KG1 (cell line): ENCODE data around the gene UPB1.
"Not testable (repeated sequence)": the region's sequence is repeated elsewhere in the genome, so short reads cannot be mapped to it uniquely, and the experiment has no call there.

ENCODE experiments used
- DNase-seq: peaks from one replicate; lab custom pipeline; 2025; lab: John Stamatoyannopoulos, UW

The UPB1 gene

GRCh38 chr22:24481641-24482040 lies 13.5 kb upstream of the UPB1 start:
- DNase-seq = no peak

- no peak for DNase-seq
Observed at GRCh38 chr22:24482575-24482974, 12.6 kb upstream of the UPB1 start.

DNA sequence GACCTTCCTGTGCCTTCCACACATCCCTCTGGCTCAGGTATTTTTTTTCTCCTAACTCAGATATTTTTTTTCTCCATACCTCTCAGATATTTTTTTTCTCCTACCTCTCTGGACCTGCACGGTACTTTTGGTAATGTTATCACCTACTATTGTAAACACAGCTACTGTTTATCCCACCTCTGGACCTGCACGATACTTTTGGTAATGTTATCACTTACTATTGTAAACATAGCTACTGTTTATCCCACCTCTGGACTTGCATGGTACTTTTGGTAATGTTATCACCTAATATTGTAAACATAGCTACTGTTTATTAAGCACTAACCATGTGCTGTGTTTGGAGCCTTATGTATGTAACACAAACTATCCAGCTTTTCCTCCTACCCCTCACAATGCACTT lies 12.1 kb upstream of the UPB1 start:
- DNase-seq = no peak

DNA sequence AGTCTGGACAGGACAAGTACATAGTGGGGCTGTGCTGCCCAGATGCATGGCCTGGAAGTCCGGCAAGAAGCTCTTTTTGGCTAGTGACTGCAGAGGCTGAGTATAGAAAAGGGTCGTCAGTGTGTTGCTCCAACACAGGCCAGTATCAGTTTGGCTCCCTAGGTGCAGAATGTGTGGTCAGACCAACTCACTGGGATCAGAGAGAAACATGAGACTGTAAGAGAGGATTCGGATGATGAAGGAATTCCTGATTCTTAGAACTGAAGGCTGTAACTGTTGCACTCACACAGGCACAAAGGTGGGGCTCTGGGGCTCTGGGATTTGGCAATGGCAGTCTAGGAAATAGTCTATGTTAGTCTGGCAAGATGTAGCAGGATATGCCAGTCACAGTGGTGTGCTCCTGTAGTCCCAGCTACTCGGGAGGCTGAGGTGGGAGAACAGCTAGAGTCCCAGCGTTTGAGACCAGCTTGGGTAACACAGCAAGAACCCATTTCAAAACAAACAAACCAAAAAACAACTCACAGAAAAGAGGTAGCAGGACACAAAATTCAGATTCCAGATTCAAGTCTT lies 11.1 kb upstream of the UPB1 start:
- no peak for DNase-seq

DNA sequence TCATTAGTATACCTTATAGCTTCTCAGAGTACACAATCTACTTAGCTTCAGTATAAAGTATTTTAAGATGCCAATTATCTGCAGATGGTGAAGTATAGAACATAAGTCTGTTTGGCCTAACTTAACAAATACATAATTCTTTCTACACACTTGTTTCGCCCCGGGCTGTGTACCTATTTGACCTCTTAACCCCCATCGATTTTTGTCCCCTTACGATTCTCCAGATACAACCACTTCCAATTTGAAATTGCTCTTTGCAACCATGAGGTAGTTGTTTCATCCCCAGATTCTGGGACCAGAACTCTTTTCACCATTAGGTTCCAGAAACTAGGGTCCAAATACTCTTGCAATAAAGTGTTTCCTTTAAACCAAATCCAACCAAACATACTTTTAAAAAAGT lies 10.0 kb upstream of the UPB1 start:
- DNase-seq = no peak

- DNase-seq = no peak
Observed at GRCh38 chr22:24485608-24486007, 9.5 kb upstream of the UPB1 start.

DNA sequence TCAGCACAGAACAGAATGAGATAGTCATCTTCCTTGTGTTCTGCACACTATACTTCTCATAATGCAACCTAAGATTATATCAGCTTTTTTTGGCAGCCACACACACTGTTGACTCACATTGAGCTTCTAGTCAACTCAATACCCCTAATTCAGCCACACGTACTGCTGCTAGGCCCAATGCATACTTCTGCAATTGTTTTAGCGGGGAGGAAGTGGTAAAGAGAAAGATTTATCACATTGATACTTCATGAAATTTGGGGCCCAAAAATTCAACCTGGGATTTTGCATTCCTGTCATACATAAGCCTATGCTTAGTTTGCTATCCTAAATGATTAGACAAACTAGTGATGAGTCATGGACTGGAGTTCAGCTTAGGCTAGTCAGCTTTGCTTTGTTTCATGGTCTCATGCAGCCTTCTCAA lies 8.6 kb upstream of the UPB1 start:
- no peak for DNase-seq

GRCh38 chr22:24489011-24489410 lies 6.1 kb upstream of the UPB1 start:
- DNase-seq = no peak

DNA sequence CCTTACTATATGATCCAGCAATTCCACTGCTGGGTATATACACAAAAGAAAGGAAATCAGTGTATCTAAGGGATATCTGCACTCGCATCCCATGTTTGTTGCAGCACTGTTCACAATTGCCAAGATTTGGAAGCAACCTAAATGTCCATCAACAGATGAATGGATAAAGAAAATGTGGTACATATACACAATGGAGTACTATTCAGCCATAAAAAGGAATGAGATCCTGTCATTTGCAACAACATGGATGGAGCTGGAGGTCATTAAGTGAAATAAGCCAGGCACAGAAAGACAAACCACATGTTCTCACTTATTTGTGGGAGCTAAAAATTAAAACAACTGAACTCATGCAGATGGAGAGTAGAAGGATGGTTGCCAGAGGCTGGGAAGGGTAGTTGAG lies 5.7 kb upstream of the UPB1 start:
- DNase-seq = not testable (repeated sequence)

- no peak for DNase-seq
Observed at GRCh38 chr22:24492391-24492790, 2.7 kb upstream of the UPB1 start.

- DNase-seq = no peak
Observed at GRCh38 chr22:24494167-24494527, 985 bp upstream of the UPB1 start.

DNA sequence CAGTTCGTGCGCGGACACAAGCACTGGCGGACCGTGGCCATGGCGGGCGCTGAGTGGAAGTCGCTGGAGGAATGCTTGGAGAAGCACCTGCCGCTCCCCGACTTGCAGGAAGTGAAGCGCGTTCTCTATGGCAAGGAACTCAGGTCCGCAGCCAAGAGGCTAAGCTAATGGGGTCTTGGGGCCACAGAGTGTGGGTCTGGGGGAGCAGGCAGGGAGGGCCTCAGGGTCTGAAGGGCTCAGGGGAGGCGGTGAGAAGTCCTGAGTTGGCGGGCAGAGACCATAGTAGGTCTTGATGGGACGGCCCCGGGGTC lies 188 bp downstream of the UPB1 start:
- no peak for DNase-seq

- no peak for DNase-seq
Observed at GRCh38 chr22:24496234-24496633, 1.1 kb downstream of the UPB1 start.

- DNase-seq = no peak
Observed at GRCh38 chr22:24496661-24497060, 1.5 kb downstream of the UPB1 start.

- DNase-seq = no peak
Observed at GRCh38 chr22:24497841-24498258, 2.7 kb downstream of the UPB1 start.

DNA sequence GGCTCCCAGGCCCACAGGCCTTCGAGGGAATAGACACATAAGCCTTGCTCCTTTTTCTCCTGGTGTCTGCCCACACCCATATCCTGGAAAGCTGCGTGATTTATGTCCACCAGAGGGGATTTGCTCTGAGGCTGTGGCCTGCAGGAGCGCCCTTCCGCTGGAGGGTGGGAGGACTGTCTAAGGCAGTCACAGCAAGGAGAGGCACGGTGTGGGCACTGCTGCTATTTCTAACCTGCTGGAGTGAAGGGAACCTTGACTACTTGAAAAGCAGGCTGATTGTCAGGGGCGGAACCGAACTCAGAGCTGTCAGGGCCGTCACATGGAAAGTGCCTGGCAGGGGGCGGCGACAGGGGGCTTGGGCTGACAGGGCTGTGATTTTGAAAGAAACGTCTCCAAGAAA lies 3.7 kb downstream of the UPB1 start:
- no peak for DNase-seq

DNA sequence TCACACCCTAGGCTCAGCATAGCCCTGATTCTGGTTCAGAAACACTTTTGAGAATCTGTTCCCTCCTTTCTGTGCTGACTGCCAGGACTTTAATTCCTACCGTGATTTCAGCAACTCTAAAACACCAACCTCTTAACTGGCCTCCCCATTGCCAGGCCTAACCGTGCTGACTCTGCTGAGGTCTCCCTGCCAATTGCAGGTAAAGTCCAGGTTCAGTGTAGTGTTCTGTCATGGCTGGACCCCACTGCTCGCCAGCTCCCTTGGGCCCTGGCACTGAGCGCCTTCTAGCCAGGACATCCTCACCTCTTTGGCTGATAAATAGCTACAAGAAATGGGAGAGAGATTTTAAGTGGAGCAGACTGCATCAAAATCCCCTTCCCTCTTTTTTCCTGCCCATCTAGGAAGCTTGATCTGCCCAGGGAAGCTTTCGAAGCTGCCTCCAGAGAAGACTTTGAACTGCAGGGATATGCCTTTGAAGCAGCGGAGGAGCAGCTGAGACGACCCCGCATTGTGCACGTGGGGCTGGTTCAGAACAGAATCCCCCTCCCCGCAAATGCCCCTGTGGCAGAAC lies 4.7 kb downstream of the UPB1 start:
- DNase-seq = no peak

DNA sequence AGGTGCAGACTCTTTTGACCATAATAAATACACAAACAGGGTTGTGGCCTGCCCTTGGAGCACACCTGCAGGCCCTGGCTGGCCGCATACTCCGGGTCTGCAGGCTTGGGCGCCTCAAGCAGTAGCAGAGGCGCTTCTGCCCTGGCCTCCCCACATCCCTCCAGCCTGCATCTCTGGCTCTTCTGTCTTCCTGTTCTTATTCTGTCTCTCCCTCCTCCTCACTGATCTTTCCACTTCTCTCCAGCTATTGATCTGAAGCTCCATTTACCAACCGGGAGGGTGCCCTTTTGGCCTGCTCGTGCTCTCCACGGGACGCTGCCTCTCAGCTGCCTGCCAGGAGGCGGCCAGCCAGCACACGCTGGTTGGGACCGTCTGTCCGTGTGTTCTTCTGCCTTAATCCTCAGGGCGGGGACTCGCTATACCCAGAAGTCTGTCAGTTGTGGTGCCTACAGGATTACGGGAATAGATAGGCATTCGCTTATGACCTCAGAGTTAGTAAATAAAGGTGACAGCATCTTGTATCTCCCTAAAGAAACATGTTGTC lies 5.2 kb downstream of the UPB1 start:
- DNase-seq = no peak

GRCh38 chr22:24501301-24502005 lies 6.3 kb downstream of the UPB1 start:
- DNase-seq = no peak

GRCh38 chr22:24502034-24502433 lies 6.9 kb downstream of the UPB1 start:
- DNase-seq = no peak

GRCh38 chr22:24502541-24502940 lies 7.4 kb downstream of the UPB1 start:
- DNase-seq = no peak

- DNase-seq = peak; percentile 56
Observed at GRCh38 chr22:24503137-24503842, 8.2 kb downstream of the UPB1 start.

GRCh38 chr22:24503843-24504338 lies 8.8 kb downstream of the UPB1 start:
- DNase-seq = no peak
